ENCODE results near the gene MDFIC2. TPM values are rescaled to one million over a fixed set of nuclear protein-coding genes. Genes with fewer than 3 reads are reported as not detected.

The MDFIC2 gene
- total and polyA plus RNA-seq, 2 donors (not counting 3 experiments of a cell fraction or from before 2014, with no cell fraction given): not detected

- BruUV-seq (replicated peaks): no TSS peak
- TF ChIP-seq POLR2AphosphoS5 (IDR thresholded peaks at IDR 0.05; ENCODE audit: insufficient read depth, low read depth, low read length): no peak
- TF ChIP-seq MYC (IDR thresholded peaks at IDR 0.05; ENCODE audit: low read depth, low read length): no peak
- TF ChIP-seq POLR2A (IDR thresholded peaks at IDR 0.05; ENCODE audit: low read depth, low read length): no peak
- TF ChIP-seq CTCF (IDR thresholded peaks at IDR 0.05; ENCODE audit: extremely low read depth in 1 of 2, insufficient read depth in 1 of 2, low read depth in 1 of 2, low read length in 2 of 2): no peak
- TF ChIP-seq EZH2 (IDR thresholded peaks at IDR 0.05; ENCODE audit: borderline replicate concordance, low read depth, low read length, severe bottlenecking): no peak
- TF ChIP-seq GATA2 (IDR thresholded peaks at IDR 0.05; ENCODE audit: insufficient read depth, insufficient read length, low read depth, low read length): no peak
- TF ChIP-seq MAX (IDR thresholded peaks at IDR 0.05; ENCODE audit: insufficient read depth, insufficient read length): no peak
- TF ChIP-seq FOS (IDR thresholded peaks at IDR 0.05; ENCODE audit: borderline replicate concordance, insufficient read depth, low read length): no peak
- no peak for TF ChIP-seq JUN (IDR thresholded peaks at IDR 0.05; ENCODE audit: borderline replicate concordance, insufficient read depth, insufficient read length, low read depth)
- DNase-seq (ENCODE audit: low read depth, low spot score) (no peak), FAIRE-seq (no peak)
- Histone ChIP-seq H3K27ac (ENCODE audit: insufficient read depth, low read depth, low read length) (no peak overlapping the region), H3K9me3 (replicated peaks; ENCODE audit: control insufficient read depth, insufficient read depth, low read length) (no peaks in the 10 kb centered on the region), H3K4me1 (ENCODE audit: control insufficient read depth, extremely low read depth, insufficient read depth, low read length) (no peaks in the 10 kb centered on the region), H3K9me1 (replicated peaks; ENCODE audit: control insufficient read depth, extremely low read depth, insufficient read depth, low read length) (no peaks in the 10 kb centered on the region), H3K4me3 (replicated peaks in 1 of 3; ENCODE audit: insufficient read depth in 1 of 3, low read depth in 1 of 3, low read length in 3 of 3) (no peak overlapping the region), H3K4me2 (ENCODE audit: insufficient read depth, low read length) (no peak overlapping the region), H3K79me2 (ENCODE audit: control insufficient read depth, insufficient read depth, low read length) (no peaks in the 10 kb centered on the region), H4K20me1 (replicated peaks; ENCODE audit: control insufficient read depth, extremely low read depth, insufficient read depth, low read length) (no peaks in the 10 kb centered on the region), H3K9ac (replicated peaks; ENCODE audit: extremely low read depth, insufficient read depth, low read length) (no peak overlapping the region), H3K27me3 (ENCODE audit: control insufficient read depth in 2 of 2, insufficient read depth in 2 of 2, low read length in 2 of 2) (no peaks in the 10 kb centered on the region), H3K36me3 (ENCODE audit: control insufficient read depth in 2 of 2, extremely low read depth in 1 of 2, insufficient read depth in 2 of 2, low read length in 2 of 2) (no peaks in the 10 kb centered on the region), H2AFZ (ENCODE audit: low read depth, low read length) (no peak overlapping the region)
- intact Hi-C loops (cut with micrococcal nuclease) (no loop called here), dilution Hi-C loops (cut with MboI; ENCODE audit: extremely low pct_ligation_motif_present, low sequenced_read_pairs) (no loop called here)
- CTCF ChIA-PET: interaction anchor here (1.4 kb wide), 1 partner anchor 69 kb away, joined by 3 read pairs; no protein-coding TSS in a partner anchor
- POLR2A ChIA-PET: interaction anchor here (0.6 kb wide), 1 partner anchor 76 kb away, joined by 3 read pairs; no protein-coding TSS in a partner anchor
Observed at GRCh38 chr3:70189884-70190473, 122.5 kb downstream of the MDFIC2 start.
